GM18909 (cell line): Measurements from ENCODE around the gene PIK3R4.
A peak's percentile ranks its signal among the peaks of the same experiment; 100 is the strongest.

Experiments used
- ATAC-seq: cut with Tn5 transposase; IDR thresholded peaks from one replicate; pipeline ENCODE4 v1.9.1; 2021; ENCODE audit warnings: mild to moderate bottlenecking; ENCODE audit not compliant: unreplicated experiment, poor library complexity

Gene PIK3R4

DNA sequence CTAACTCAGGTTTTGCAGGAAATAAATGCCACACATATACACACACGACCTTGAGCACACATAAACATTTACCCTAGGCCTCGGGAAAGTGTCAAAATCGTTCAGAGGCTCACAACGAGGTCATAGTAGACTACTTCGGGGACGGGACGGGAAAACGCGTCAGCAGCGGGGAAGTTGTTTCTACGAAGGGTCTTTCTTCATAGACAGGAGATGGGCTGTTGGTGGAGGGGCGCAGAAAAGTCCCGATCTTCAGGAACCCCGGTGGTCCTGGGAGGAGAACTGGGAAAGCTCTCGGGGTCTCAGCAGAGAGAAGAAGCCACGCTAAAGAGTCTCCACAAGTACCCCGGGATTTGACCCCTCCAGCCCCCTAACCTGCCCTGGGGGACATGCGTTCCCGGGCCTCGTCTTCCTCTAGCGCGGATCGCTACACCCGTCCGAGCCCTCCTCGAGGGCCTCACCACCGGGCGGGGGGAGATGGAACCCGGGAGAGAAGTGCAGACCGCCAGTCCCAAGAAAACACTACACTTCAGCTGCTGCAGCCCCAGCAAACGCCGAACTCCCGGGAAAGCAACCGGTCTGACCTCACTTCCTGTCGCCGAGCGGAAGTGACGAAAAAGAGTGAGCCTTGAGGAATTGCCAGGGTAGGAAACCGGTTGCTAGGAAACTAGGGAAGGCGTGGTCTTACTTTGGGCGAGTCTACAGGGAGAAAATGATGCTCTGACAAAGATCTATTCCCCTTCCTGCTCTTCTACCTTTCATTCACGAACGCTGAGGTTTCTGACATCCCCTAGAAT lies at the start of gene PIK3R4:
TSS of gene PIK3R4 (minus strand) at position 584 of the 794 bp plus-strand sequence. CDS start 1,611 bp downstream, outside the sequence.
- ATAC-seq, result peak; percentile 90

DNA sequence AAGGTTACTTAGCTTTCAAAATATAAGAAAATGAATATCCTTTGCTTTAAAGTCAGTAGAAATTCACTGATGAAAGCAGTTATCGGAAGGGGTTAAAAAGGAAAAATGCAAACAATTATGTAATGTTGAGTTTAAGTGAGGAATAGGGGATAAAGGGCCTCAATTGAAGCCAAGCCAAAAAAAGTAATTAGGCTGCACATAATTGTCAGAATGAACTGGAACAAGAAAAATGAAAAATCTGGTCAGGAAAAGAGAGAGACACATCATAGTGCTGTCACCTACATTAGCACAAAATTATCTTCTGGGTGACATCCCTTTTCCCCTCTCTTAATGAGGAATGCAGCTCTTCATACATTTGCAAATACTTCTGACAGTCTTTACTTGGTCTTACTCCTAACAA lies 48.8 kb upstream of the PIK3R4 start:
- no peak for ATAC-seq

DNA sequence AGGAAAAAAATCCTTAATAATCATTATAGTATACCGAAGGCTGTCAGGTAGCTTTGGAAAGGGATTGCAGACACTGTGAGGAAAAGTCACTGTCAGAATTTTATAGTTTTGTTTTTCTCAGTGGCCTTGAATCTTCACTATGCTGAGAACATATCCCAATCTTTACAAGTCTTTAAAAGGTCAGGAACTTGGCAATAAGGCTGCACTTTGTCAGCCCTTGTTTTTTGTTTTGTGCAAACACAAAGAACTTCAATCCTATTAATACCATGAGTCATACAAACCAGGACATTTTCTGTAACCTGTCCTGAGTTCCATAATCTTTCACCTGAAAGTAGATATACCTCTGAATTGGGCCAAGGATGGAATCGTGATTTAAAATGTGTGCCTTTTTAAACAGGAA lies 45.6 kb upstream of the PIK3R4 start:
- ATAC-seq, result no peak

DNA sequence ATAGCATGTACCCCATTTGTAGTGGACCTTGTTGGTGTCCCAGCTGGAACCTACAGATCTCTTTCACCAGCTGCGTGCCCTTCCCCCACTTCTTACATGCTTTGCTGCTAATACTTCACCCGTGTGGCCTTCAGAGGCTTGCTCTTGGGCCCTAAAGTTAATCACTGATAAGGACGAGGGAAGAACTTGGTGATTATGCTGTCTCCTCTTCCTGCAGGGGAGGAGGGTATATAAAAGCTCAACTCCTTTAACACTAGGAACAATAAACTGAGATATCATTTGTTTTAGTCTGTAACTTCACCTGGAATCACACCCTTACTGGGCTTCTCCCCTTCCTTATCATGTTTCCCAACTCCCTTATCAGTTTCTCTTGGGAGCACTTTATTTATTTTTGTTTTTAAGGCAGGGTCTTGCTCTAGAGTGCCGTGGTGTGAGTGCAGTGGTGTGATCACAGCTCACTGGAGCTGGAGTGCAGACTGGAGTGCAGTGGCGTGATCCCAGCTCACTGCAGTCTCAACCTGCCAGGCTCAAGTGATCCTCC lies 43.2 kb upstream of the PIK3R4 start:
- no peak for ATAC-seq

DNA sequence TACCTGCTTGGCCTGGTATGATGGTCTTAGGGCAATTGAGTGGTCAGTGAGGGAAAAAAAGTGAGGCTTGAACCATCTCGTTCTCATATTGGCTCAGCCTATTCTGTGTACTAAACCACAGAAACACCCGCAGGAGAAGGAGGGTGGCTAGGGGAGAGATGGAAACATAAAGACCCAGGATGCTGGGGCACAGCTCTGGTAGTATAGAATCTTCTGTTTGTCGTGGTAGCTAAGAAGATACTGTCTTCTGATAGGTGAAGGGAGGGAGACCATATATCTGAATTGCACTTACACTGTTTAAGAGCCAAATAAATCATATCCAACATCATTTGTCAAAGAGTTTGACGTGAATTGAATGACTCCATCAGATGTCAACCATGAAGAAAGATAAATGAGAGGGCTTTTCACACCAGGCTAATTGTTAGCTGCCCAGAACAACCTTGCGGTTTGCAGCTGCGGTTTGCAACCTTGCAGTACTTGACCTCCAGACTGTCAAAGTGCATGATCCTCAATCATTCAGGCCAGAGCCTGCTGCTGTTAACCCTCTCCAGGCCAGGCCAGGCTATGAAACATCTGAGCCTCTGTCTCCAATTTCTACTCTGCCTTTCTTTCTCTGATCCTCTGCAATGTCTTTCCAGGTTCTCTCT lies 40.9 kb upstream of the PIK3R4 start:
- ATAC-seq, result no peak

DNA sequence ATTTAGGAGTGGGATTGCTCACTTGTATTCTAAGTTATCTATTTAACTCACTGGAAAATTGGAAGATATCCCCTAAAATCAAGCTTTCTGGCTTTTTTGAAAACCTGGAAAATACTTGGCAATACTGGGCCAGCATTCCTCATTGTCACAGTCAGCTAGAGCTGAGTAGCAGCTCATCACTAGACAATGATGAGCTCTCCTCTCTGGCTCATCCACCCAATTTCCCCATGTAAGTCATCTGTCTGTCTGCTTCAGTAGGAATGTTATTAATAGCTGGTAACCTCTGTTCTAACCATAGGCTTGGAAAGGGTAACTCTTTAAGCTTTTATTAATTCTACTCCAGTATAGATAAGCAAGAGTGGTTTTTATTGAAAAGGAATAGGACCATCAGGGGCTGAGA lies 39.7 kb upstream of the PIK3R4 start:
- ATAC-seq, result no peak

DNA sequence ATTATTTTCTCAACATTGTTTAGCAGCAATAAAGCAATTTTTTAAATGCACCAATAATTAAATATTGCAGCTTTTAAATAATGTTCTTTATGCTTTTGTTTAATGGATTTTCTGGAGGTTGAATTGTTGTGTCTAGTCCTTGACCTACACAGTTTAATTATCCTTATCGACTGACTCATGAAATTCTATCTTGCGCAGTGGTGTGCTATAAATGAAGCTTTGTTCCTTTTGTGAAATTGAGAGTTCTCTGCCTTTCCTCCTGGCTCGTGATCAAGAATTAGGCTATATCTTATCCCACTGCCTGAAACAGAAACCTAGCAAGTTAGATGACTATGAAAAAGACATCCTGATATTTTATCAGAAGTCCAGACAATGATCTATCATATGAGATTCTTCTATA lies 37.0 kb upstream of the PIK3R4 start:
- ATAC-seq, result no peak

DNA sequence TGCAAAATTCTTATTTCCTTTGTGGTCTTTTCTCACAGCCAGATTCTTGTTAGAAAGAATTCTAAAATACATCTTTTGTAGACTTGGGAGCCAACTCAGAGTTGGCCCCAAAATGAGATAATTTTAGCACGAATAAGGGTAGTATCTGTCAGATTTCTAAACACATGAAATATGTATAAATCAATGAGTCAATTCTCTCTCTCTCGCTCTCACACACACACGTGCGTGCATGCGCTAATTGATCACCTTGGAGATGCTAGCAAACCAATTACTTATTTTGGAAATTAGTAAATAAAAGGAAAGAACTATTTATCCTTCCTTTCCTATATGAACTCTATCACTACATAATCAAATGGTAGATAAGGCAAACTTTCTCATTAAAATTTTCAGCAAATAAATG lies 32.9 kb upstream of the PIK3R4 start:
- ATAC-seq, result peak; percentile 37

DNA sequence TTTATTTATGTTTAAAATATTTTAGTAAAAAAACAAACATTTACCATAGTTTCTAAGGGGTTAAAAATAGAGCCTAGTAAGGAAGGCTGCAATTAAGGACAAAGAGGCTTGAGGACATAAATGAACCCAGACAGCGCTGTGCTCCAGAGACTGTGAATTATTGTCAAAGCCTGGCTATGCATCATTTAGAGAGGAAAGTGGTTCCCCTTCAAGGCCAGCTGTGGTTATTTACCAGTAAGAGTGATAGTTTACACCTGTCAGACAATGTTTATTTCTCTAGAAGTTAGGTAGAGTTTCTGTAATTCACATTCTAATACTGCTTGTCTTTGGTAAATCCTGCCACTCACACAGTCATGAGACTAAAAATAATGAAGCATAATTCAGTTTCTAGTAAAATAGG lies 32.4 kb upstream of the PIK3R4 start:
- peak; percentile 95 for ATAC-seq

DNA sequence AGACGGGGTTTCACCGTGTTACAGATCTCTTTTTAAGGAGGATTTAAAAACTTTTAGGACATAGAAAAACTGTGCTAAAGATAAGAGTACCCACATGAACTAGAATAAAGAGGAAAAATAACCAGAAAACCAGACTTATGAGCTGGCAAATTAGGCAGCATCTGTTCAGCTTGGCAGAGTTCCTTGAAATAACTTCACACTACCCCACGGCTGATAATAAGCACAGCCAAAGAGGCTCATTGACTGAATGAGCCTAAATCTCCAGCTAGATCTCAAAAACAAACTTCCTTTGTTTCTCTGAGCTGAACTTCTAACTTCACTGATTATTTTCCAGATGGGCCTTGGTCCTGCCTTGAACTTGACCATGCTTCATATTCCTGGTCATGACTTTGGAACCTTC lies 26.7 kb upstream of the PIK3R4 start:
- no peak for ATAC-seq

DNA sequence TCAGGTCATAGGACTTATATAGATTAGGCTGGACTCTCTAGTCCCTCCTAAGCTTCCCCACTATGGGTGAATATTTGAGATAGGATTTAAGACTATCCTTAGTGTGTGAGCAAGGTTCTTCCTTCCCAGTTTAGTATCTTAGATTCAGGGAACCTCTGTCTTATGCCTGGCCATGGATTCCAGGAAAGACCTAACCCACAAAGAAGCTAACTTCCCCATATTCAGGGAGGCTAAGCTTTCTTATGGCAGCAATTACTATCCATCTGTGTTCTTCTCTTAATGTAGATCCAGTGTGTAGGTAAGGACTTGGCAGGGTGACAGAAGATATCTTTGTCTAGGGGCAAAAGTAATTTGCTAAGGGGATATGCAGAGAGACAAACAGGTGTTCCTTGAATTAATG lies 25.5 kb upstream of the PIK3R4 start:
- ATAC-seq, result no peak

DNA sequence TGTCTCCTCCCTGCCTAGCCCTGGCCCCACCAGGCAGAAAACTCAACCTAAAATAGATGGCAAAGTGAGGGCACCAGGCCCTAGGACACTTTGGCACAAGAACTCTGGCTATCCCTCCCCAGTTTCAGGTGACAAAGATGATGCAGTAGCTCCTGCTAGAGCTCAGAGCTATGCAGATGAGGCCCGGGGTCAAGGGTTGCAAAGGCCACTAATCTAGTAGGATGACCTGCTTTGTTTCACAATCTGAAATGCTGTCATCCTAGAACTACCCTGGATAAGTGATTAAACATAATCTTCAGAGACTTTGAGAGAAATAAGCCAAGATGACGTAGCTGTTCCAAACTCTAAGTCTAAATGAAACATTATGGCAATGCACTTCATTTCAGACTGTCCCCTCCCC lies 24.0 kb upstream of the PIK3R4 start:
- no peak for ATAC-seq

DNA sequence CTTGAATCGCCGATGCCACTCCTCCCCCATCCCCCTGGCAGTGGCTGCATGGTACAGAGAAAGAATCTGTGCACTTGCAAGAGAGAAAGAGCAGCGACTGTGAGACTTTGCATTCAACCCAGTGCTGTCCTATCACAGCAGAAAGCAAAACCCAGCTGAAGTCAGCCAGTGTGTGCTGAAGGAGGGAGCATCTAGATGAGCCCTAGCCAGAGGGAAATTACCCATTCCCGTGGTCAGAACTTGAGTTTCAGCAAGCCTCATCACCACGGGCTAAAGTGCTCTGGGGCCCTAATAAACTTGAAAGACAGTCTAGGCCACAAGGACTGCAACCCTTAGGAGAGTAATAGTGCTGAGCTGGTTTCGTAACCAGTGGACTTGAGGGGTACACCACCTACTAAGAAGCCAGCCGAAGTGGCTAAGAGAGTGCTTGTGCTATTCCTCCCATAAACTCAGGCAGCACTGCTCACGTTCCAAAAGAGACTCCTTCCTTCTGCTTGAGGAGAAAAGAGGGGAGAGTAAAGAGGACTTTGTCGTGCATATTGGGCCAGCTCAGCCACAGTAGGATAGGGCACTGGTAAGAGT lies 15.2 kb upstream of the PIK3R4 start:
- ATAC-seq, result no peak

DNA sequence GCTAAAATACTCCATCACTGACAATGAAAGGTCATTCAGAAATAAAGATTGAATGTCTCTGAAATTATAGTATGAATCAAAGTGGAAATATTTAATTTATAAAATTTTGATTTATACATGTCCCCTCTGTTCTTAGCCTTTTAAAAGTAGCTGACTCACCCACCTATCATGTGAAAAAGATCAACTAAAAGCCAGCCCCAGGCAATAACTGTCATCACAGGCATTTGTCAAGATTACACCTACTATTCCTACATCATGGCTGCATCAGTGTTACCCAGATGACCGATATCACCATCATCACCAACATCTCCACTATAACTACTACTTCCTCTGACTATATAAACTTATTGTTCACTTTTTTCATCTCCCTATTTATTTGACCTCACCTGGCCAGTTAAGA lies 14.3 kb upstream of the PIK3R4 start:
- ATAC-seq, result no peak

DNA sequence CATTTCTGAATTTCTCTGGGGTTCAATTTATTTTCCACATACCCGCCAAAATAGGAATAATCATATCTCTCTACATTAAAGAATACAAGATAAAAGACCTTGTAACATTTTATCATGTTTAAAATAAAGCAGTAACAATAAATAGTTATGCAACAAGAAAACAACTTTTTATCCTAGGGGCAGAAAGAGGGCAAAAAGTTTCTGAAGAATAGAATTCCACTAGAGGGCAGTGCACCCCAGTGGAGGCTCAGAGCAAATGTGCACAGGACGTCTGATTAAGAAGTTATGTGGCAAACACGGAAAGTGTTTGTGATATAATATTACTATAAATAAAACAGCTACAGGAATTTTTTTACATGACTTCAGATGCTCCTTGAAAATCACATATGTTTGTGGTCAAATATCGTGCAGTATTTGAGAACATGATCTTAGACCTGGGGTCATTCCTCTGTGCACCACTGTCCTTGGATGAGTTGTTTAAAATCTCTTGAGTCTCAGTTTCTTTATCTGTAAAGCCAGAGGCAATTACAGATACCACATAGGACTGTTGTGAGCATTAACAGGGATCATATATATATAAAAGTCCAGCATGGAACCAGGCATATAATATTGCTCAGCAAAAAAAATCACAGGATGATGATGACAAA lies 13.2 kb upstream of the PIK3R4 start:
- ATAC-seq, result peak; percentile 65

DNA sequence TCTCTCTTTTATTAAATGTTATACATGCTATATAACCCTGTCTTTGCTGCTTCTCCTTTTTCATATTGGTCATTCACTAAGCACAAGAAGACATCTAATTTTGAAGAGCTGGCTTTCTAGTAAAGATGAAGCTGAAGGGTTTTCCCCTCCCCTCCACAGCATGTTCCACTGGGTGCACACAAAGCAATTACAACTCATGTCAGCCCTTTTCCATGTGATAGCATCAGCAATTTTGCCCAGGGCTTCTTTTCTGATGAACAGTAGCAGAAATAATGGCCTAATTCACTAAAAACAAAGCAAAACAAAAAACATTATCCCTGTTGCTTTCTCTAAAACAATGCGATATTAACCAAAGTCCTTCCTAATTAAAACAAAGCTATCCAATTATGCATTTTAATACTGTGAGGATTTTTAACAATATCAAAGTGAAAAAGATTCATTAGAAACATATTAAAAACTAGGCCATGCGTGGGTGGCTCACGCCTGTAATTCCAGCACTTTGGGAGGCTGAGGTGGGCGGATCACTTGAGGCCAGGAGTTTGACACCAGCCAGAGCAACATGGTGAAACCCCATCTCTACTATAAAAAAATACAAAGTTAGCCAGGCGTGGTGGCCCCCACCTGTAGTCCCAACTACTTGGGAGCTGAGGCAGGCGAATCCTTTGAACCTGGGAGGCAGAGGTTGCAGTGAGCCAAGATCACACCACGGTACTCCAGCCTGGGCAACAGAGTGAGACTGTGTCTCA lies 12.2 kb upstream of the PIK3R4 start:
- ATAC-seq, result no peak

DNA sequence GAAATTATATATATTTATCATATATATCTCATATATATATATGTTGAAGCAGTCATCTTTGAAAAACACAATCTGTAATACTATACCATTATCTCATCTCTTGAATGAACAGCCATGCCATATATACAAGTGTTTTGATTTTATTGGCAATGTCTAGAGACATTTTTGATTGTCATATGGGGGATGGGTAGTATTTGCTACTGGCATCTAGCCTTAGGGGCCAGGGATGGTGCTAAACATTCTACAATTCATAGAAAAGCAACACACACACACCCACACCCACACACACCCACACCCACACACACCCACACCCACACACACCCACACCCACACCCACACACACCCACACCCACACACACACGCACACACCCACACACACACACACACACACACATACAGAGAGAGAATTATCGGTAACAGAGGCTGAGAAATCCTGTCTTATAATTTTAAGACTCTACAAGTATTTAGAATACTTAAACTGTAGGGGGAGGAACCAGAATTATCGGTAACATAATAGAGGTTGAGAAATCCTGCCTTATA lies 11.1 kb upstream of the PIK3R4 start:
- no peak for ATAC-seq

DNA sequence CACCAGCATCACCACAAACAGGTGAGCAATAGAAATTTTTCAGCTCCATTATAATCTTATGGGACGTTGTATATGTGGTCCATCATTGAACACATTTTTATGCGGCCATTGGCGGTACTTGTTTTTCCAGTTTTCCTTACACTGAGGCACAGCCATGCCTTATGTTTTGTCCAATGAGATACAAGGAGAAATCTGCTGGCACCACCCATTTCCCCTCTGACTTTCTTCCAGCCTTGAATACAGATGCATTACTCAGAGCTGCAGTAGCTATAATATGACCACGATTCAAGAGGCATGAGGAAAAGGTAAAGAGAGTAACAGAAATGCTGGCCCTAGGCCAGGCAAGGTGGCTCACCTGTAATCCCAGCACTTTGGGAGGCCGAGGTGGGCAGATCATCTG lies 9.0 kb upstream of the PIK3R4 start:
- no peak for ATAC-seq

DNA sequence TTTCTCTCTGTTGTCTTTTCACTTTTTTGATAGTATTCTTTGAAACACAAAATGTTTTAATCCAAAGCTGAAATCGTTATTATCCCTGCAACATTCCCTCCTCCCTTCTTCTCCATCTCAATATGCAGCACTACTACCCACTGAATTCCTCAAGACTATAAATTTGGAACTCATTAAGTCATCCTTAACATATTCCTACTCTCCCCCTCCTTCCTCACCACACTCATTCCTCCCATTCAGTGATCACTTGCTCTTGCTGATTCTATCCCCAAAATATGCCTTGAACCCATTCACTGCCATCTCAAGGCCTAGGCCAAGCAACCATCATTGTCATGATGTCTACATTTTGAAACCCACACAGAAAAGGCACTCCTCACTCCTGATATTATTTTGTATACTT lies 2.4 kb upstream of the PIK3R4 start:
- no peak for ATAC-seq

DNA sequence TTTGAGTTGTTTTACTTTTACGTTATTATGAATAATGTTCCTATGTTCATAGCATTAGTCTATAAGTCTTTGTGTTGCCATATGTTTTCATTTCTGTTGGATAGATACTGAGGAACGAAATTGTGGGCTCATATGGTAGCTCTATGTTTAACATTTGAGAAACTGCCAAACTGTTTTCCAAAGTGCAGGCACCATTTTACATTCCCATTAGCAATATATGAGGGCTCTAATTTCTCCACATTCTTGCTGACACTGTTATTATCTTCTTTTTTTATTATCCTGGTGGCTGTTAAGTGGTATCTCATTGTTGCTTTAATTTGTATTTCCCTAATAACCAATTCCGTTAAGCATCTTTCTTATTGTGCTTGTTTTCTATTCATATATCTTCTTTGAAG lies 1.8 kb upstream of the PIK3R4 start:
- no peak for ATAC-seq
